Astrocyte (in vitro differentiated cells and primary cell): Measurements from ENCODE around the gene NFS1. TPM values are rescaled to one million over a fixed set of nuclear protein-coding genes. Genes with fewer than 3 reads are reported as not detected.
"Not testable (repeated sequence)": the region's sequence is repeated elsewhere in the genome, so short reads cannot be mapped to it uniquely, and the experiment has no call there.

ENCODE experiments used
- DNase-seq: peaks from one replicate; pipeline ENCODE4 v3.0.0-alpha.2; 2010; ENCODE audit warnings: low read depth
- FAIRE-seq: peaks from 2 replicates; lab custom pipeline; 2011; peaks lifted over from hg19 to GRCh38; lab: Jason Lieb, UNC
- H2AFZ ChIP-seq: 2 replicates; pipeline ENCODE4 v1.6.0; 2012; ENCODE audit warnings: low read depth, low read length, inconsistent platforms
- H3K27ac ChIP-seq: 2 replicates; pipeline ENCODE4 v1.5.1; 2011; ENCODE audit warnings: low read depth, low read length, inconsistent platforms
- H3K27me3 ChIP-seq: 2 replicates; pipeline ENCODE4 v1.6.0; 2011; ENCODE audit warnings: low read length, inconsistent platforms; ENCODE audit not compliant: insufficient read depth
- H3K36me3 ChIP-seq: 2 replicates; pipeline ENCODE4 v1.5.1; 2011; ENCODE audit warnings: low read length, inconsistent platforms; ENCODE audit not compliant: insufficient read depth
- H3K4me1 ChIP-seq: 2 replicates; pipeline ENCODE4 v1.5.1; 2011; ENCODE audit warnings: low read length, inconsistent platforms; ENCODE audit not compliant: insufficient read depth
- H3K4me2 ChIP-seq: 2 replicates; pipeline ENCODE4 v1.6.0; 2012; ENCODE audit warnings: low read length, inconsistent platforms
- H3K4me3 ChIP-seq: 2 replicates; pipeline ENCODE4 v1.5.1; 2011; ENCODE audit warnings: low read depth, mild to moderate bottlenecking, low read length, inconsistent platforms; ENCODE audit not compliant: insufficient read depth
- H3K79me2 ChIP-seq: 2 replicates; pipeline ENCODE4 v1.6.0; 2012; ENCODE audit warnings: mild to moderate bottlenecking, low read length, inconsistent platforms; ENCODE audit not compliant: insufficient read depth
- H3K9ac ChIP-seq: 2 replicates; pipeline ENCODE4 v1.6.0; 2012; ENCODE audit warnings: mild to moderate bottlenecking, low read length, inconsistent platforms
- H3K9me3 ChIP-seq: 2 replicates; pipeline ENCODE4 v1.5.1; 2012; ENCODE audit warnings: low read depth, mild to moderate bottlenecking, low read length, inconsistent platforms; ENCODE audit not compliant: insufficient read depth
- H4K20me1 ChIP-seq: 2 replicates; pipeline ENCODE4 v1.6.0; 2012; ENCODE audit warnings: low read length, inconsistent platforms; ENCODE audit not compliant: insufficient read depth
- H3K27ac Mint-ChIP-seq: one replicate; pipeline ENCODE4 v1.8.0; 2021; ENCODE audit warnings: mild to moderate bottlenecking, mixed read lengths; ENCODE audit not compliant: unreplicated experiment
- H3K27me3 Mint-ChIP-seq: one replicate; pipeline ENCODE4 v1.8.0; 2021; ENCODE audit warnings: low read depth, mixed read lengths; ENCODE audit not compliant: unreplicated experiment
- H3K36me3 Mint-ChIP-seq: one replicate; pipeline ENCODE4 v1.8.0; 2021; ENCODE audit warnings: low read depth, mixed read lengths; ENCODE audit not compliant: unreplicated experiment
- H3K4me1 Mint-ChIP-seq: one replicate; pipeline ENCODE4 v1.8.0; 2021; ENCODE audit warnings: low read depth, mixed read lengths; ENCODE audit not compliant: unreplicated experiment
- H3K4me3 Mint-ChIP-seq: one replicate; pipeline ENCODE4 v1.8.0; 2021; ENCODE audit warnings: mild to moderate bottlenecking, moderate library complexity, mixed read lengths; ENCODE audit not compliant: unreplicated experiment
- H3K9me3 Mint-ChIP-seq: one replicate; pipeline ENCODE4 v1.8.0; 2021; ENCODE audit warnings: mild to moderate bottlenecking, mixed read lengths; ENCODE audit not compliant: unreplicated experiment
- EZH2 ChIP-seq: IDR thresholded peaks from 2 replicates; pipeline ENCODE4 v1.6.1; 2012; ENCODE audit warnings: mild to moderate bottlenecking, low read length, inconsistent platforms; ENCODE audit not compliant: insufficient read depth
- total RNA-seq: library from RNA; stranded (reverse); gene quantifications from 2 replicates; pipeline ENCODE4 v1.2.1, GENCODE V29; 2021
- TF ChIP-seq, protein P1 (sequence below): IDR thresholded peaks from 2 replicates; pipeline ENCODE4 v1.5.1; 2011; ENCODE audit warnings: low read depth, mild to moderate bottlenecking, inconsistent platforms, low read length, moderate library complexity; ENCODE audit not compliant: insufficient read depth

NFS1 gene
- total RNA-seq, 1 donor from 2014 or later = 30.3 TPM

- peaks cover 4% of the 10 kb centered on the region for H3K4me1 ChIP-seq
- H3K4me3 ChIP-seq = no peak overlapping the region
- TF ChIP-seq, protein P1, sequence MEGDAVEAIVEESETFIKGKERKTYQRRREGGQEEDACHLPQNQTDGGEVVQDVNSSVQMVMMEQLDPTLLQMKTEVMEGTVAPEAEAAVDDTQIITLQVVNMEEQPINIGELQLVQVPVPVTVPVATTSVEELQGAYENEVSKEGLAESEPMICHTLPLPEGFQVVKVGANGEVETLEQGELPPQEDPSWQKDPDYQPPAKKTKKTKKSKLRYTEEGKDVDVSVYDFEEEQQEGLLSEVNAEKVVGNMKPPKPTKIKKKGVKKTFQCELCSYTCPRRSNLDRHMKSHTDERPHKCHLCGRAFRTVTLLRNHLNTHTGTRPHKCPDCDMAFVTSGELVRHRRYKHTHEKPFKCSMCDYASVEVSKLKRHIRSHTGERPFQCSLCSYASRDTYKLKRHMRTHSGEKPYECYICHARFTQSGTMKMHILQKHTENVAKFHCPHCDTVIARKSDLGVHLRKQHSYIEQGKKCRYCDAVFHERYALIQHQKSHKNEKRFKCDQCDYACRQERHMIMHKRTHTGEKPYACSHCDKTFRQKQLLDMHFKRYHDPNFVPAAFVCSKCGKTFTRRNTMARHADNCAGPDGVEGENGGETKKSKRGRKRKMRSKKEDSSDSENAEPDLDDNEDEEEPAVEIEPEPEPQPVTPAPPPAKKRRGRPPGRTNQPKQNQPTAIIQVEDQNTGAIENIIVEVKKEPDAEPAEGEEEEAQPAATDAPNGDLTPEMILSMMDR = no peak
- no peaks in the 10 kb centered on the region for H3K9me3 ChIP-seq
- no peaks in the 10 kb centered on the region for H3K9me3 Mint-ChIP-seq
- H3K4me1 Mint-ChIP-seq = peaks cover 8% of the 10 kb centered on the region
- H3K4me3 Mint-ChIP-seq = no peak overlapping the region
- H3K27me3 ChIP-seq = no peaks in the 10 kb centered on the region
- H3K36me3 ChIP-seq = peaks cover 85% of the 10 kb centered on the region
- peaks cover 98% of the 10 kb centered on the region for H4K20me1 ChIP-seq
- peaks cover 31% of the 10 kb centered on the region for H3K36me3 Mint-ChIP-seq
- H3K27ac ChIP-seq = no peak overlapping the region
- peaks cover 99% of the 10 kb centered on the region for H3K79me2 ChIP-seq
- H2AFZ ChIP-seq = no peak overlapping the region
- DNase-seq = no peak
- H3K27ac Mint-ChIP-seq = no peak overlapping the region
- H3K27me3 Mint-ChIP-seq = no peaks in the 10 kb centered on the region
- H3K4me2 ChIP-seq = no peak overlapping the region
- H3K9ac ChIP-seq = no peak overlapping the region
- no peak for FAIRE-seq
Observed at GRCh38 chr20:35719717-35720116, 20.6 kb upstream of the NFS1 start.

DNA sequence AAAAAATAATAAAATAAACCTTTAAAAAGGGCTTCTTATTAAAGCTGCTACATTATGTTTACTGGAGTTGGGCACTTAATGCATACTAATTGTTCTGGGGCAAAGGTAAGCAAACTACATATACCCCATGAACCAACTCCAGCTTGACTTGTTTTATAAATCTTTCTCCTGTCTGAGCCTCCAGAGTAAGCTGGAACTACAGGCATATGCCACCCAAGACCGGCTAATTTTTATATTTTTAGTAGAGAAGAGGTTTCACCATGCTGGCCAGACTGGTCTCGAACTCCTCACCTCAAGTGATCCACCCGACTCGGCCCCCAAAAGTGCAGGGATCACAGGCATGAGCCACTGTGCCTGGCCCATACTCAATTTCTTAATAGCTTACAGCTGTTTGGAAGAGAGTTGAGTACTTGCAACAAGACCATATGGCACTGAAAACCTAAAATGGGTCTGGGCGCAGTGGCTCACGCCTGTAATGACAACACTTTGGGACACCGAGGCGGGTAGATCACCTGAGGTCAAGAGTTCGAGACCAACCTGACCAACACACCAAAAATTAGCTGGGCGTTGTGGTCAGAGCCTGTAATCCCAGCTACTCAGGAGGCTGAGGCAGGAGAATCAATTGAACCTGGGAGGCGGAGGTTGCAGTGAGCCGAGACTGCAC, 20.0 kb upstream of the NFS1 start:
- Mint-ChIP-seq H3K4me1 (peaks cover 8% of the 10 kb centered on the region), H3K9me3 (no peaks in the 10 kb centered on the region), H3K36me3 (peaks cover 33% of the 10 kb centered on the region), H3K4me3 (peak overlapping the region; percentile 40), H3K27ac (no peak overlapping the region), H3K27me3 (no peaks in the 10 kb centered on the region)
- Histone ChIP-seq H3K27me3 (no peaks in the 10 kb centered on the region), H2AFZ (no peak overlapping the region), H3K79me2 (peaks cover 99% of the 10 kb centered on the region), H3K9me3 (no peaks in the 10 kb centered on the region), H3K36me3 (peaks cover 85% of the 10 kb centered on the region), H3K4me3 (no peak overlapping the region), H3K9ac (no peak overlapping the region), H3K4me1 (peaks cover 4% of the 10 kb centered on the region), H3K4me2 (no peak overlapping the region), H3K27ac (no peak overlapping the region), H4K20me1 (peaks cover 98% of the 10 kb centered on the region)
- DNase-seq (no peak), FAIRE-seq (no peak)
- TF ChIP-seq, protein P1 = no peak
- TF ChIP-seq EZH2 = no peak

- H3K79me2 ChIP-seq = peaks cover 98% of the 10 kb centered on the region
- peaks cover 86% of the 10 kb centered on the region for H3K36me3 ChIP-seq
- not testable (repeated sequence) for DNase-seq, H3K27ac Mint-ChIP-seq, H3K27me3 ChIP-seq, H3K9ac ChIP-seq, H3K9me3 ChIP-seq, FAIRE-seq, H3K9me3 Mint-ChIP-seq, H2AFZ ChIP-seq, H3K4me3 Mint-ChIP-seq, H3K27me3 Mint-ChIP-seq, H3K4me3 ChIP-seq, H3K4me1 Mint-ChIP-seq, H3K4me2 ChIP-seq, H3K4me1 ChIP-seq
- peak overlapping the region; percentile 26 for H3K27ac ChIP-seq
- H3K36me3 Mint-ChIP-seq = peaks cover 36% of the 10 kb centered on the region
- peaks cover 98% of the 10 kb centered on the region for H4K20me1 ChIP-seq
Observed at GRCh38 chr20:35718321-35718720, 19.2 kb upstream of the NFS1 start.
